ENCODE data around the gene PLCB1.
"Not testable (repeated sequence)": the region's sequence is repeated elsewhere in the genome, so short reads cannot be mapped to it uniquely, and the experiment has no call there.

The PLCB1 gene

DNA sequence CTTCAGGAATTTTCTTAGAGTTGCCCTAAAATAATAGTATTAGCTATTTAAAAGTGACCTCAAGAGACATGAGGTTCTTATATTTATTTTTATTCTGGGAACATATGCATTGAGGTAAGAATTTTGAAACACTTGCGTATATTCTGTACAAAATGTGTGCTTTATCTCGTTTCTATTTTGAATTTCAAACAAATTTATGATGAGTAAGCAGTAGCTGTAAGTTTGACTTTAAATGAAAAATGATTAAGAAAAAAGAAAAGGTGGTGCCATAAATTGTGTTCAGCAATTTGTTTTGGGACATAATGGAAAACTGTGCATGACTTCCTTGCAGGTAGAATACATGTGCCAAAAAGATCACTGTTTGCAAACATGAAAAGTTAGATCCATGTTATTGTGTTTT is 503.8 kb downstream of the PLCB1 start:
- in situ Hi-C loops (cut with MboI; ENCODE audit: low sequenced_read_pairs): no loop called here

DNA sequence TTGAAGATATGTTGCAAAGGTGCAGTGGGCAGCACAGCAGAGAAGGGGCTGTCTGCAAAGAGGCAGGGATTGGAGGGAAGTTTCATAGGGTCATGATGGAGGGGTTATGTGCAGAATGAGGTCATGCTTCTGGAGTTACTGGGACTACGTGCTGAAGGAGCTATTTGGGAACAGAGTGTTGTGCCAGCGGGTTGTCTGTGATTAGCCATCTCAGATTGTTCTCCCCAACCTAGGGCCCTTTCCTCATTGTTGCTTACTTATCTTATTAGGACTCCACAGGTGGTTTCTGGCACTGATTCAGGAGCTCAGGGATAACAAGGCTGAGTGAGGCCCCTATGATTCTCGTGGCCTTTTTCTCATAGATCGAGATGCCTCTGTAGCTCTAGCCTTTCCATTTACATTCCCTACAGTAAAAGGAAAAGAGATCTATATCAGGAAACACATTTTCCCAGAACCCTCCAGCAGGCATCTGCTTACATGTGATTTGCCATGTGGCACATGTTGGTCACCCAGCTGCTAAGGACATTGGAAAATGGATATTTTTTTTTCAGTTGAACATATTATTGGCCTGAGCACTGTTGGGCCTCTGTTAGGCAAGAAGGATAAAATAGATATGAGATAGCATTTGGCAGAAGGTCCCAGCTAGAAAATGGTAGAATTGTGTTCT is 507.2 kb downstream of the PLCB1 start:
- in situ Hi-C loops (cut with MboI; ENCODE audit: low sequenced_read_pairs): no loop called here

DNA sequence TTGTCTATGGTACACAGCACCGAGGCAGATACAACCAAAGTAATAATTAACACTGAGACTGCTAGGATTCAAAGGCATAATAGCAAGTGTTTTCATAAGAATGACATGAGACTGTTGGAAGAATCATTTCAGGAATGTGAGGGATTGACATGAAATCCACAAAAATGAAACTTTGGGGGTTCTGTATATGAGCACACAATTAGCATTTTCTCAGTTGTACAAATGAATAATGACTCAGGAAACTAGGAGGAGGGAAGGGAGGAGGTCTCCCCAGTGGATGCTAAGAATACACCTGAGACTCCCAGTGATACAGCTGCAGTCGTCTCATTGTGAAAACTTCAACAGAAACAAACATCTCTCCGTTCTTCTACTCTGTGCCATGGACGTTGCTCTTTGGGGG is 508.4 kb downstream of the PLCB1 start:
- in situ Hi-C loops (cut with MboI; ENCODE audit: low sequenced_read_pairs): no loop called here

DNA sequence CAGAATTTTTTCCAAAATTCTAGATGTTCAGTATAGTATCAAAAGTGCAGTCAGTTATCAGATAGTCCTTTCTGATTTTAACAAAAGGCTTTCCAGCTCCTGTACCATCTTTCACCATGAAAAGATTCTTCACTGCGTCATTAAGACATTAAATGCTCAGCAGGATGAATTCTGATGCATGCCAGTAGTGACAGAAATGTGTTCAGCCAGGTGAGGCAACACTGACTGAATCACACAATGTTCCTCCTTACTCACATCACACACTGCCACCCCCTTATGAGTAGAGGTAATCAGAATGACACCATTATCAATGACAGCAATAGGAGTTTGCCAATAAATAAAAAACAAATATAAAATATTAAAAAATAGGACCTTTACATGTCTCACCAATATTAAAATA is 510.2 kb downstream of the PLCB1 start:
- in situ Hi-C loops (cut with MboI; ENCODE audit: low sequenced_read_pairs): no loop called here

DNA sequence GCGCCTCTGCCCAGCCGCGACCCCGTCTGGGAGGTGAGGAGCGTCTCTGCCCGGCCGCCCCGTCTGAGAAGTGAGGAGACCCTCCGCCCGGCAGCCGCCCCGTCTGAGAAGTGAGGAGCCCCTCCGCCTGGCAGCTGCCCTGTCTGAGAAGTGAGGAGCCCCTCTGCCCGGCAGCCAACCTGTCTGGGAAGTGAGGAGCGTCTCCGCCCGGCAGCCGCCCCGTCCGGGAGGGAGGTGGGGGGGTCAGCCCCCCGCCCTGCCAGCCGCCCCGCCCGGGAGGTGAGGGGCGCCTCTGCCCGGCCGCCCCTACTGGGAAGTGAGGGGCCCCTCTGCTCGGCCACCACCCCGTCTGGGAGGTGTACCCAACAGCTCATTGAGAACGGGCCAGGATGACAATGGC is 512.4 kb downstream of the PLCB1 start:
- in situ Hi-C loops (cut with MboI; ENCODE audit: low sequenced_read_pairs): not testable (repeated sequence)

DNA sequence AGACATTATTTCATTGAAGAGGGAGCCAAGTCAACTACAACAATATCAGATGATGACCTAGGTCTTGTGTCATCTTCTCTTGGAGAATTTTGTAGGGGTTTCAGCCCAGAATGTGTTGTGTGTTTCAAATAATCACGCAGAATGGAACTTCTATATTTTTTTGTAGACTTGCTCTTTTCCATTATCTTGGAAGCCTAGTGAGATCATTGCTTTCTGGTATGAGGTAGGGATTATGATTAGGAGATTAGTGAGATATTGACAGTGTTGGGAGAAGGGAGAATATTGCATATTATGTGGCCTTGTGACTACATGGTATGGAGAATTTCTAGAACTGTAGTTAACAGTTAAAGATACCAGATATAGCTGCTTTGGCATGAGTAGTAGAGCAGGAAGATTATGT is 513.3 kb downstream of the PLCB1 start:
- in situ Hi-C loops (cut with MboI; ENCODE audit: low sequenced_read_pairs): no loop called here

DNA sequence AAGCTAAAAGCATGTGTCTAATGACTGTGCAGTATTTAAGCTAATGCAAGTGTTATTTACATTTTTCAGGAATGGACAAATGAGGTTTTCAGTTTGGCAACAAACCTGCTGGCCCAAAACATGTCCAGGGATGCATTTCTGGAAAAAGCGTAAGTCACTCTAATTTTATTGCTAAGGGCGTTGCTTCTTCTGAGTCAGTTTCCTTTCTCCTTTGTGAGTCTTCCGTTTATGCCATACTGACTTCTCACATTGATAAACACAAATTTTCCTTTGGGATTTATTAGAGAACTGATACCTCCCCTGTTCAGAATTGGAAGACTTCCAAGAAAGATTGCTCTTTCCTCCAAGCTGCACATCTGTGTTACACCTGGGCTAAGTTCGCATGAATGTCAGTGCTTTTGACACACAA is 514.0 kb downstream of the PLCB1 start:
- in situ Hi-C loops (cut with MboI; ENCODE audit: low sequenced_read_pairs): no loop called here

DNA sequence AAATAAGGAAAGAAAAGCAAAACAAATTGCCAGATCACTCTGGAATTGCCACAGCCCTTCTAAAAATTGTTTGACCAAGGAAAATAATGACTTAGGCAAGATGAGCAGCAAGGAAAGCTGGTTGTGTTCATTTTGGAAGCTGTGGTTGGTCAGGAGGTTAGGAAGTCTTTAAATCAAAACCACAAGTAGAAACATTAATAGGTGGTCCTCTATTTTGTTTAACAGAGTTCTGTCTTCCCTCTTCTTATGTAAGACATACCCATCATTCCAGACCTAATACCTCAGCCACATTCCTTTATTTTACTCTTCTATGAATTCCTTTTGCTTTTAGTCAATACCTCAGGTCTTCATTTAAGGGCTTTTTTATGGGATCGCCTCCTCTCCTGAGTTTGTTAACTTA is 514.6 kb downstream of the PLCB1 start:
- in situ Hi-C loops (cut with MboI; ENCODE audit: low sequenced_read_pairs): no loop called here

DNA sequence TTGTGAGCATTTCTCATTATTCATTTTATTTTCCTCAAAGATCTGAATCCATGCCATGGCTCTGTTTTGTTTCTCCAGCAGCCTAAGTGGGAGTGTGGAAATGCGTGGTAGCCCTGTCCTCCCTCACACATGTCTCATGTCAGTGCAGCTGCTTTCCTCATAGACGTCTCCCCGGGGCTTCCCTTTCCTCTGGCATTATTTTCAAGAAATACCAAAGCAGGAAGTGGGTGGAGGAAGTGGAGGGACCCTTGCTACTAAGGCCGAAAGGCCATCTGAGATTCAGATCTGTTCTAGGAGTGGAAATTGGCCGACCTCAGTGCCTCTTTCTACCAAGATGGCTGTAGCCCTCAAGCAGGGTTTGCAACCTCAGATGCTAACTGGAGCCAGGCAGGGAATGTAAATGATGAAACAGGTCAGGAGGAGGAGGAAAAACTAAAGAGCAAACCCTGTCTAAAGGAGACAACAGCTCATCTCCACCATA is 515.9 kb downstream of the PLCB1 start:
- in situ Hi-C loops (cut with MboI; ENCODE audit: low sequenced_read_pairs): no loop called here

DNA sequence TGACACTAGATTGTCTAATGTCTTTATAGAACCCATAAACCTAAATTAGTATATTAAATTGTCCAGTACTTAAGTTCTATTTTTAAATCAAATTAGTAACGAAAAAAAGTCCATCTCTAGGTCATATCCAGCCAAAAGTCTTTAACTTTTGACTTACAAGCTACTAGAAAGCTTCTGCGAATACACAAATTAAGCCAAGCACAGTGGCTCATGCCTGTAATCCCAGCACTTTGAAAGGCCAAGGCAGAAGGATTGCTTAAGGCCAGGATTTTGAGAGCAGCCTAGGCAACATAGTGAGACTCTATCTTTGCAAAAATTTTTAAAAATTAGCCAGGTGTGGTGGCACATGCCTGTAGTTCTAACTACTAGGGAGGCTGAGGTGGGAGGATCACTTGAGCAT is 516.4 kb downstream of the PLCB1 start:
- in situ Hi-C loops (cut with MboI; ENCODE audit: low sequenced_read_pairs): no loop called here

DNA sequence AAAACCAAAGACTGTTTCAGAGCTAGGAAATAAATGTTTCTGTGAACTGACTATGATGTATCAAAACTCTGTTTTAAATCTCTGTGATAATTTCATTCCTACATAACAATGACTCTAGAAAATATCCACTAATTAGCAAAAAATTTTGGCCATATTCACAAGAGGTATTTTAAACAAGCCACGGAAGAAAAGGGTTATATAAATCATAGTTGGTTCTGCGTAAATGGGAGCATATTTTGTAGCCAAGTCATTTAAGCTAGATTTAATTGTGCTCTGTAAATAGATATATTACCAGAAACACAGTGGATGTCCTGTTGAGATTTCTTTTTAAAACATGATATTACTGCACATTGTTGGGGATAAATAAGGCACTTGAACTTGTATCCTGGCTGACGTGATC is 520.3 kb downstream of the PLCB1 start:
- in situ Hi-C loops (cut with MboI; ENCODE audit: low sequenced_read_pairs): no loop called here

DNA sequence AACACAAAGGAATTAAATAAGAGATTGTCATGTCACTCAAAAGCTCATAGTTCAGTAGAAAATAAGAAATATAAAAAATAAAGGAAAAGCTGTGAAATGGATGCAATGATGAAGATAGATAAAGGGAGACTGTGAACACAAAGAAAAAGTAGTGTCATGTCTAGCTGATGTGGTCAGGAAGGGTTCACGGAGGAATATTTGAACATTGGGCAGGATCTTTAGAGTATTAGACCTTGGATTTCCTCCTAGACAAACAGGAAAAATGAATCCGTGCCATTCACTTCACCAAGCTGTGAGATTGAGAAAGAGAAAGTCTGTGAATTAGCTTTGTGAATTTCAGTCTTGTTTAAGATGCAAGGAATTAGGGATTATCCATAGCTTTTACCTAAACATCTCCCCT is 522.4 kb downstream of the PLCB1 start:
- in situ Hi-C loops (cut with MboI; ENCODE audit: low sequenced_read_pairs): no loop called here

DNA sequence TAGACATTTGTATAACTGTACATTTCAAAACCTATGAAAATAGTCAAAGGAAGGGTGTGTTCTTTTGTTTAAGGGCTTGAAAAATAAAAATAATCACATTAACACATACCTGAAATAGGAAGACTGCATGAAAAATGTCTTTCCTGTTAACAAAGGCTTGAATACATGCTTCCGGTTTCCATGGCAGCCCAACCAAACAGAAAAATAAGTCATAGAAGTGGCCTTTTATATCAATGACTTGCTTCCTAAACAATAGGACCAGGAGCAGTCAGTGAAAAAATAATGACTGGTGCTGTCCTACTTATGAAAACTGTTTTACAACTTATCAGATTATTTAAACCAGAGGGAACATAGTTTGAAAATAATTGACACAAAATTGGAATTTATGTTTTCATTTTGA is 524.3 kb downstream of the PLCB1 start:
- in situ Hi-C loops (cut with MboI; ENCODE audit: low sequenced_read_pairs): no loop called here

DNA sequence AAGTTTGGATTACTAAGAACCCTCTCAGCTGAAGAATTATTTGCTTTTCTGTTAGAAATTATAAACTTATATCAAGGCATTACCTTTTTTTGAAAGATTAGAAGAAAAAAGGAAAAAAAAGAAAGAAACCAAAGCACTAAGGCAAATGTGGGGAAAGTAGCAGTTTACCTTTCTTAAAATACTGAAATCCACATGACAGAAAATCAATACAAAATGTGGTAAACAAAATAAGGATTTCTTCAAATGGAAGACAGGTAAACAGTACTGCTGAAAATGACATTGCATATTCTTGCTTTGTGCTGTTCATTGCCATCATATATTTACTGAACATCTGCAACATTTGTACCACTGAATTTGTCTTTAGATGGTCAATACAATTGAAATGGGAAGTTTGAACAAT is 525.6 kb downstream of the PLCB1 start:
- in situ Hi-C loops (cut with MboI; ENCODE audit: low sequenced_read_pairs): no loop called here

DNA sequence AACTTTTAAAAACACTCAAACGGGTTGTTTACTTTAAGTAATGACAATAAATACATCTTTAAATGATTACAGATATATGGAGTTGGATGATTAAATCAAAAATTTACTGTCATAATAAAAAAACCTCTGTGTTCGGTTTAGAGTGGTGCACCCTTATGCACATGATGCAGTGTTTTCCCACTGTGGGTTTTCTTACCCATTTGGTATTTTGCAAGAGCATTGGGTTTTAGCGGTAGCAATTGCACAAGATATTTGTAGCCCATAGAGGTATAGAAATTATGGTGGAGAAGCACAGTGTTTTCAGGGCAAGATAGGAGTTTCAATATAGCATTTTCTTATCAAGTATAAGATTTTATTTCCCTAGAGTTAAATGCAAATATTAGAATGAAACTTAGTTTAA is 526.0 kb downstream of the PLCB1 start:
- in situ Hi-C loops (cut with MboI; ENCODE audit: low sequenced_read_pairs): no loop called here

DNA sequence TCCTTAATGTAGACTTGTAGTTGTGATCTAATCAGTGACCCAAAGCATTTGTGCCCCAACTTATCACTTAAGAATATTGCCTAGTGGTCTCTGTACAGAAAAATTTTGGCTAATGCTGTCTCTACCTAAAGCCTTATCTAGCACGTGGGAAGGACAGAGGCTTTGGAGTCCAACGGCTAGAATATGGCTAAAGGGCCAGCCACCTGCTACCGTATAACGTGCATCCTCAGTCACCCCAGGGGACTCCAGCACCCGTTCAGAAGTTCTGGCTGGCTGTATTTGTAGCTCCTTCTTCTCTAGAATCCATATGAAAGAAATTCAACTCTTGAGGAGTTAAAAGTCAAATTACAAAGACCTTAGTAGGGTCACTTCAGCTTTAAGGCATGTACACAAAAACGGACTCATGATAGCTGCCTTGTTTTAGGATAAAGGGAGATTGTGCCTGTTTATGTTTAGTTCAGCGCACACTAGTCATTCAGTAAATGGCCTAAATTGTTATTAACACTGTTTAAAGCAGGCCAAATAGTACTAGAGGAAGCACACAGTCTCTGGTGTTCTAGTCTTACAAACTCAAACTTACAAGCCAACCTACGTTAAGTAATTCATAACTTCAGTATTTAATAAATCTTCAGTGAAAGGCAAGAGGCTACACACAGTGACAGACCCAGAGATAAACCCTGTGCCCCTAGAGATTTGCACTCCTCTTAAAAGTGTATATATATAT is 529.3 kb downstream of the PLCB1 start:
- in situ Hi-C loops (cut with MboI; ENCODE audit: low sequenced_read_pairs): no loop called here

DNA sequence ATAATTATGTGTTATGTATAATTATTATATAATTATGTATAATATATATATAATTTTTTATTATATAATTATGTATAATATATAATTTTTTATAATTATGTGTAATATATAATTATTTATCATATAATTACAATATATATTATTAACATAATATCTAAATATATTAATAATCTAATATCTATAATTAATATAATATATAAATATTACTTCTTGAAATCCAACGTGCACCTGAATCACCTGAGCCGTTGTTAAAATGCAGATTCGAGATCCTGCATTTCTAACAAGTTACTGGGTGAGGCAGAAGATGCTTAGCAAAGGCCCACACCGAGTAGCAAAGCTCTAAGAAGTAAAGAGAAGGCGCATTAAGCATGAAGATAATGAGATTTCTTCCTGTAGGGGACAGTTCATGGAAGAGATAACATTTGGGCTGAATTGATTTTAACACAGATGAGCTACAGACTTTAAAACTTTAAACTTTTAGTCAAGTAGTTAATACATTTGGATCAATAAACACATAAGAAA is 530.4 kb downstream of the PLCB1 start:
- in situ Hi-C loops (cut with MboI; ENCODE audit: low sequenced_read_pairs): no loop called here

DNA sequence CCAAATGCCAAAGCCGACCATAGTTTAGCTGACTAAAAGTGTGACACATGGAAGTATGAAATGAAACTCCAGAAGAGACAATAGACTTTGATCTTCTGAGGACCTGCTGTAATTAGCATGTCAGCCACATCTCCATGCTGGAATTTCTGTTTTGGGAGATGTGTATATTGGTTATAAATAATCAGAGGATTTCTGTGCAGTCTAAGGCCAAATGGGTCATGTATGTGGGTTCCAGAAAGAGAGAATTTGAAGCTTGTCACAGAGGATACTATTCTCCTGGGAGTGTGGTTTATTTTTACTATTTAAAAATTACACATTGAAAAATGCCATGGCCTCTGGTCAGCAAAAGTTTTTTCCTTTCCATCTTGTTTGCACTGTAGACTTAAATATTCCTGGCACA is 531.4 kb downstream of the PLCB1 start:
- in situ Hi-C loops (cut with MboI; ENCODE audit: low sequenced_read_pairs): no loop called here

DNA sequence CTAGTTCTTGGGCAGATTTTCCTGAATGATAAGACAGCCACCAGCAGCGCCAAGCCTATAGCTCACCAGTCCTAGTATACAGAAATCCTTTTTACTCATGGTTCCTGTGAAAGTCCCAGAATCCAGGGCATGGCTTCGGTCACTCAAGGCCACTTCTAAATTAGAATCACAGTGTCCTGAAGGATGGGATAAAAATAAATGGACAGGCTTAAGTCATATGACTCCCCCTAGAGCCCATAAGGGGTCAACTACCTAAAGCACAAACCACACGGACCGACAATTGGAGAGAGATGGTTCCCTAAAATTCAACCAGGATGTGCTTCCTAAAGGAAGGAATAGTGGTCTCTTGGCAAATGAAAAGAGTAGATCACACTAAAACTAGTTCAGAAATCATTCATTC is 532.7 kb downstream of the PLCB1 start:
- in situ Hi-C loops (cut with MboI; ENCODE audit: low sequenced_read_pairs): no loop called here

DNA sequence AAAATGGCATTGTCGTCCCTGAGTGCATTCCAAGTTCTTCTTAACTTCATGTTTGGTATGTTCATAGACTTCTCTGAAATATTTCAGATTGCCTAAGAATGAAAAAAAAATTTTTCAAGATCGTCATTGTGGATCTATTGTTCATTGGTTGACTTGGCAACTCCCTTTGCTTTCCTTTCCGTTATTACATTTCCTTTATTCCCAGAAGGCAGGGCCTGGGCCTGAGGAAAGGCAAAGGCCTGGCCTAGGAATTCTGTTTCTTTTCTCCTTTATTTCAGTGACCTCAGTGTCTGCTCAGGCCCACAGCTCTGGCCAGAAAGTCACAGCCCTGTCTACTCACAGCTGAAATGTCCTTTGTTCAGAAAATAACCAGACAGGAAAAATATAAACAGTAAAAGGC is 535.2 kb downstream of the PLCB1 start:
- in situ Hi-C loops (cut with MboI; ENCODE audit: low sequenced_read_pairs): no loop called here

DNA sequence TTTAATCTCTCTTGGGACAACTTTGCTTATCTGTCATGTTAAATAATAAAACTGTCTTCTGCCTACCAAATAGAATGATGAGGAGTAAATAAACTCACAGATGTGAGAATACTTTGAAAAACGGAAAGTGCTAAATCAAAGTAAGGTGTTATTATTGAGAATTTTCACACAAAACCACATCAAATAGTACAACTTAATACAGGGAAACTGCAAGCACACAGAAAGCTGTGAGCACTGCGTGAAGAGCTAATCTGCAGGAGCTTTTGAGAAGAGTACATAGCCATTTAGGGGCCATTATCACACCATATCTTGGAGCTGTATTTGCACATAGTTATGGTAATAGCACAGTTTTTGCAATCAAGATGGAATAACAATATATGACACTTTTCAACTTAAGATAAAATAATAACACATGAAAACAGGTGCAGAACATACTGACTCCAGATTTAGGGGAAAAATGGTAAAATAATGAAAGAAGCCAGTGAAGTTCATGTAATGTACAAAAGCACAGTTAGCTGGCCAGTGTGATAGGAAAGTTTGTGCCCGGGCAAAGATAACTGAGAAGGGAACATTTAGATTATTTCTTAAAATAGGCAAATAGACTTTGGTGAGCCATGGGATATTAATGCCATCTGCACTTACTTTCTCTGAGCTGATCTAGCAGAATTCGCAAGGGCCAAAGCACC is 538.3 kb downstream of the PLCB1 start:
- in situ Hi-C loops (cut with MboI; ENCODE audit: low sequenced_read_pairs): no loop called here

DNA sequence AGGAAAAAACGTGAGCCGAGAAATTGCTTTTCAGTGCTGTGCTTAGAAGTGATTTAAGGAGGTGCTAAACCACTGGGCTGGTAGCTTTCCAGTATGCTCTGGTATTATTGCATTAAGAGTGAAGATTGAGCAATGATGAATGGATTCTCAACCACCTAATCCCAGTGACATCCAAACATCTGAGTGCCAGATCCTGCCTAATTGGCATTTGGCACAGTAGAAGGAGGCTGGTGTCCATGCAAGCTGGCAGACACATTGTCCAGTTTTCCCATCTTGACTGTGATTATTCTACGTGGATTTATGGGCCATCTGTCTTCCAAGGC is 538.8 kb downstream of the PLCB1 start:
- in situ Hi-C loops (cut with MboI; ENCODE audit: low sequenced_read_pairs): no loop called here
